Heart right ventricle (tissue), 16 donors: ENCODE results near the gene ACADM. TPM values are rescaled to one million over a fixed set of nuclear protein-coding genes. Genes with fewer than 3 reads are reported as not detected.

Experiments used
- ATAC-seq, 8 donors: fragments of 200-7000 bp; cut with Tn5 transposase; one replicate each; pipeline ENCODE4 v1.9.1; 2020; ENCODE audit warnings: mild to moderate bottlenecking in 8 of 8, moderate library complexity in 8 of 8, moderate number of reproducible peaks in 1 of 8
- DNase-seq, 2 donors: peaks; one replicate each; pipeline ENCODE4 v3.0.0-alpha.2; 2020
- H3K27ac ChIP-seq, 10 donors: fragments of 200-600 bp; sonication (generic) in 2 of 10; one replicate each; pipeline versions ENCODE4 v1.5.0 to v1.8.0; 2020 to 2022; ENCODE audit warnings: mild to moderate bottlenecking in 3 of 10
- H3K27me3 ChIP-seq, 7 donors: fragments of 200-600 bp; one replicate each; pipeline ENCODE4 v1.8.0; 2021 to 2022; ENCODE audit warnings: mild to moderate bottlenecking in 2 of 7
- H3K36me3 ChIP-seq, 9 donors: fragments of 200-600 bp; sonication (generic) in 1 of 9; one replicate each; pipeline versions ENCODE4 v1.5.0 to v1.8.0; 2020 to 2022; ENCODE audit warnings: mild to moderate bottlenecking in 2 of 9
- H3K4me1 ChIP-seq, 9 donors: fragments of 200-600 bp; sonication (generic) in 1 of 9; one replicate each; pipeline versions ENCODE4 v1.5.0 to v1.8.0; 2020 to 2022; ENCODE audit warnings: mild to moderate bottlenecking in 4 of 9
- H3K4me3 ChIP-seq, 10 donors: fragments of 200-600 bp; sonication (generic) in 2 of 10; one replicate each; pipeline versions ENCODE4 v1.5.0 to v1.8.0; 2020 to 2022; ENCODE audit warnings: mild to moderate bottlenecking in 7 of 10, moderate library complexity in 2 of 10
- H3K9me3 ChIP-seq, 11 donors: fragments of 200-600 bp in 10 of 11; sonication (generic) in 2 of 11; one replicate each; pipeline versions ENCODE4 v1.5.0 to v1.8.0; 2013 to 2022; ENCODE audit warnings: mild to moderate bottlenecking in 2 of 11, control low read depth in 1 of 11, moderate library complexity in 1 of 11
- CTCF ChIP-seq, 9 donors: fragments of 200-600 bp; sonication (generic) in 2 of 9; IDR thresholded peaks; one replicate each; pipeline versions ENCODE4 v1.5.0 to v1.8.0; 2021 to 2022; ENCODE audit warnings: antibody characterized with exemption in 9 of 9, mild to moderate bottlenecking in 5 of 9, moderate library complexity in 1 of 9
- WGBS, 2 donors: extraction: QIAGEN DNeasy Blood & Tissue Kit; methylation state at CpG; one replicate each; pipeline ENCODE4 v1.1.7; 2013; ENCODE audit warnings: inconsistent platforms in 1 of 2; 5-methylcytosine and 5-hydroxymethylcytosine counted together
- intact Hi-C, 10 donors: fragments of 100-400 bp; cut with DNase I; formaldehyde crosslinking; loops; one replicate each; pipeline versions ENCODE4 v1.11.1 to v1.14.2; 2022
- polyA plus RNA-seq, 2 donors: library from polyadenylated mRNA; stranded (reverse); fragments of 200-250 nt; gene quantifications; one replicate each; pipeline ENCODE4 v1.2.3, GENCODE V29; 2013
- total RNA-seq, 10 donors: library from RNA; stranded (reverse); fragmentation: NEBNext Ultra II Directional in 3 of 10; extraction: Animal tissue kit (Norgen Biotek cat#: 25700) in 3 of 10; gene quantifications; one replicate each; pipeline versions ENCODE4 v1.2.1 to v1.2.4, GENCODE V29; 2021 to 2023
- donor health status: Arrhythmogenic right ventricular cardiomyopathy.
- donor health status: ischemic (EF 13 %, LVEDD 7.1; RV severe dilation, severe dysfunction).
- donor health status: healthy with polysubstance abuse.
- donor health status: DM: no; HTN: yes; CAD: no.
- donor health status: DM: no; HTN: no; CAD: no.
- donor health status: ischemic (EF 25% LVEDD 6.9; RV normal size, moderate dysfunction).
- donor health status: ischemic (EF 25% LVEDD 5.7; RV mildly dilated, moderate dysfunction).
- donor health status: healthy.
- donor health status: DM: yes; HTN: yes; CAD: no.
- donor health status: Ischemic cardiomyopathy.
- donor health status: ischemic (EF 35%, LVEDD 5.7; RV mildly dilated, moderate dysfunction).
- donor health status: nonischemic (EF 11% LVEDD 7.7; RV severe dilation, severe dysfunction).
- donor health status: DM: yes; HTN: yes; CAD: no.
- donor health status: PGD.
- donor health status: ischemic (EF 29% LVEDD 5.4; RV normal size, mild dysfunction).
- donor health status: nonischemic (EF 23%, LVEDD 6.1; RV moderate dilation, normal function).

ACADM gene
- total and polyA plus RNA-seq, 12 donors = 39.3 to 425 (median 339) TPM

GRCh38 chr1:75693551-75693950, 31.0 kb upstream of the ACADM start:
- TF ChIP-seq CTCF (IDR thresholded peaks at IDR 0.05) = no peak
- Histone ChIP-seq H3K36me3 (no peaks in the 10 kb centered on the region), H3K4me1 (no peaks in the 10 kb centered on the region), H3K9me3 (no peaks in the 10 kb centered on the region), H3K27ac (no peak overlapping the region), H3K4me3 (no peak overlapping the region), H3K27me3 (no peaks in the 10 kb centered on the region)
- WGBS, 2 donors = 34 to 36% methylated on average over 3 of the region's 3 CpGs
- no peak for ATAC-seq
- intact Hi-C loops = no loop called here
- DNase-seq = no peak

- DNase-seq (no peak), ATAC-seq (no peak)
- no peaks in the 10 kb centered on the region for H3K4me1 ChIP-seq
- intact Hi-C loops = no loop called here
- no peaks in the 10 kb centered on the region for H3K36me3 ChIP-seq
- no peak overlapping the region for H3K27ac ChIP-seq
- H3K9me3 ChIP-seq = no peaks in the 10 kb centered on the region
- H3K4me3 ChIP-seq = no peak overlapping the region
- WGBS, 2 donors = 67 to 68% methylated on average over 3 of the region's 3 CpGs
- no peaks in the 10 kb centered on the region for H3K27me3 ChIP-seq
- TF ChIP-seq CTCF (IDR thresholded peaks at IDR 0.05) = no peak
Observed at GRCh38 chr1:75696000-75696399, 28.5 kb upstream of the ACADM start.

GRCh38 chr1:75707191-75707590, 17.3 kb upstream of the ACADM start:
- Histone ChIP-seq H3K36me3 (no peaks in the 10 kb centered on the region), H3K27me3 (peaks cover 0 to 8% (median 0%) of the 10 kb centered on the region in 7 donors), H3K4me1 (peaks cover 0 to 8% (median 0%) of the 10 kb centered on the region in 9 donors), H3K4me3 (no peak overlapping the region), H3K9me3 (peaks cover 0 to 3% (median 0%) of the 10 kb centered on the region in 11 donors), H3K27ac (no peak overlapping the region)
- no peak for DNase-seq
- 65 to 71% methylated on average over 2 of the region's 2 CpGs for WGBS, 2 donors
- intact Hi-C loops = no loop called here
- ATAC-seq = no peak
- no peak for TF ChIP-seq CTCF (IDR thresholded peaks at IDR 0.05)

GRCh38 chr1:75708910-75709309, 15.6 kb upstream of the ACADM start:
- peaks cover 0 to 8% (median 0%) of the 10 kb centered on the region in 7 donors for H3K27me3 ChIP-seq
- no peak overlapping the region for H3K4me3 ChIP-seq
- H3K9me3 ChIP-seq = no peaks in the 10 kb centered on the region
- H3K27ac ChIP-seq = no peak overlapping the region
- 75 to 76% methylated on average over 2 of the region's 2 CpGs for WGBS, 2 donors
- intact Hi-C loops = no loop called here
- H3K4me1 ChIP-seq = peaks cover 0 to 14% (median 0%) of the 10 kb centered on the region in 9 donors
- no peak for DNase-seq
- no peaks in the 10 kb centered on the region for H3K36me3 ChIP-seq
- ATAC-seq = no peak
- no peak for TF ChIP-seq CTCF (IDR thresholded peaks at IDR 0.05)
